GM12878 (cell line): ENCODE results near the gene IQGAP3. TPM values are rescaled to one million over a fixed set of nuclear protein-coding genes. Genes with fewer than 3 reads are reported as not detected.

Source experiments
- CBFB ChIP-seq: IDR thresholded peaks from 2 replicates; pipeline ENCODE4 v1.6.1; 2016; ENCODE audit warnings: antibody characterized with exemption, low read depth
- CTCF ChIP-seq, 3 experiments: IDR thresholded peaks in 2 of 3; conservative IDR thresholded peaks in 1 of 3; 2 replicates each; pipeline ENCODE4 v1.5.1; 2011; ENCODE audit warnings: low read depth in 3 of 3, low read length in 3 of 3, mild to moderate bottlenecking in 3 of 3, control low read depth in 2 of 3, moderate library complexity in 2 of 3, inconsistent platforms in 1 of 3, mixed read lengths in 1 of 3; ENCODE audit not compliant: control insufficient read depth in 2 of 3, insufficient read depth in 1 of 3; ENCODE audit errors: extremely low read depth in 1 of 3
- EP300 ChIP-seq, 2 experiments: fragments of 150-350 bp in 1 of 2; IDR thresholded peaks; 2 replicates each; pipeline ENCODE4 v1.6.1; 2011 to 2012; ENCODE audit warnings: low read depth in 2 of 2, low read length in 2 of 2, borderline replicate concordance in 1 of 2, improper control_type of control experiment in 1 of 2, inconsistent platforms in 1 of 2; ENCODE audit not compliant: control insufficient read depth in 1 of 2
- KAT2A ChIP-seq: conservative IDR thresholded peaks from 2 replicates; pipeline ENCODE4 v1.6.1; 2011; ENCODE audit warnings: low read depth, low read length; ENCODE audit not compliant: control insufficient read depth
- NFIC ChIP-seq: IDR thresholded peaks from 2 replicates; pipeline ENCODE4 v1.6.1; 2012; ENCODE audit warnings: low read depth, mild to moderate bottlenecking, inconsistent platforms, low read length, moderate library complexity
- RAD21 ChIP-seq: IDR thresholded peaks from 2 replicates; pipeline ENCODE4 v1.6.1; 2011; ENCODE audit warnings: mild to moderate bottlenecking, low read depth, low read length, moderate library complexity; ENCODE audit not compliant: insufficient read depth
- polyA plus RNA-seq, 11 experiments: library from polyadenylated mRNA; depleted of rRNA in 4 of 11; unstranded in 6 of 11; stranded (reverse) in 5 of 11; fragments of >200 nt; fragmentation: Nextera tagmentation in 4 of 11; fragmentation: Illumina TruSeq in 1 of 11; extraction: Ambion mirVana in 4 of 11; extraction: Trizol in 1 of 11; gene quantifications; 1 replicate in 1 of 11; 2 replicates in 10 of 11; pipeline versions ENCODE4 v1.2.1 to v1.2.3, GENCODE V29; 2011 to 2016; ENCODE audit warnings: inconsistent platforms in 2 of 11, missing spikeins in 2 of 11, low read depth in 1 of 11
- total RNA-seq, 4 experiments: library from RNA; depleted of rRNA in 3 of 4; stranded (reverse); fragments of >200 nt in 3 of 4; fragmentation: Illumina TruSeq in 1 of 4; extraction: Trizol in 1 of 4; gene quantifications; 2 replicates each; pipeline versions ENCODE4 v1.2.1 to v1.2.3, GENCODE V29; 2013 to 2021
- TF ChIP-seq, protein P1 (sequence below): IDR thresholded peaks from 2 replicates; pipeline ENCODE4 v1.6.1; 2012; ENCODE audit warnings: mild to moderate bottlenecking, low read depth, low read length

IQGAP3 gene
- total and polyA plus RNA-seq, 10 of the 15 experiments (the other 5 are each of a cell fraction or from before 2014, with no cell fraction given), result 1.1 to 10.7 (median 7.9) TPM

GRCh38 chr1:156540955-156541354 lies 31.4 kb downstream of the IQGAP3 start (continued):
- TF ChIP-seq, protein P1, sequence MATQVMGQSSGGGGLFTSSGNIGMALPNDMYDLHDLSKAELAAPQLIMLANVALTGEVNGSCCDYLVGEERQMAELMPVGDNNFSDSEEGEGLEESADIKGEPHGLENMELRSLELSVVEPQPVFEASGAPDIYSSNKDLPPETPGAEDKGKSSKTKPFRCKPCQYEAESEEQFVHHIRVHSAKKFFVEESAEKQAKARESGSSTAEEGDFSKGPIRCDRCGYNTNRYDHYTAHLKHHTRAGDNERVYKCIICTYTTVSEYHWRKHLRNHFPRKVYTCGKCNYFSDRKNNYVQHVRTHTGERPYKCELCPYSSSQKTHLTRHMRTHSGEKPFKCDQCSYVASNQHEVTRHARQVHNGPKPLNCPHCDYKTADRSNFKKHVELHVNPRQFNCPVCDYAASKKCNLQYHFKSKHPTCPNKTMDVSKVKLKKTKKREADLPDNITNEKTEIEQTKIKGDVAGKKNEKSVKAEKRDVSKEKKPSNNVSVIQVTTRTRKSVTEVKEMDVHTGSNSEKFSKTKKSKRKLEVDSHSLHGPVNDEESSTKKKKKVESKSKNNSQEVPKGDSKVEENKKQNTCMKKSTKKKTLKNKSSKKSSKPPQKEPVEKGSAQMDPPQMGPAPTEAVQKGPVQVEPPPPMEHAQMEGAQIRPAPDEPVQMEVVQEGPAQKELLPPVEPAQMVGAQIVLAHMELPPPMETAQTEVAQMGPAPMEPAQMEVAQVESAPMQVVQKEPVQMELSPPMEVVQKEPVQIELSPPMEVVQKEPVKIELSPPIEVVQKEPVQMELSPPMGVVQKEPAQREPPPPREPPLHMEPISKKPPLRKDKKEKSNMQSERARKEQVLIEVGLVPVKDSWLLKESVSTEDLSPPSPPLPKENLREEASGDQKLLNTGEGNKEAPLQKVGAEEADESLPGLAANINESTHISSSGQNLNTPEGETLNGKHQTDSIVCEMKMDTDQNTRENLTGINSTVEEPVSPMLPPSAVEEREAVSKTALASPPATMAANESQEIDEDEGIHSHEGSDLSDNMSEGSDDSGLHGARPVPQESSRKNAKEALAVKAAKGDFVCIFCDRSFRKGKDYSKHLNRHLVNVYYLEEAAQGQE, result no peak
- TF ChIP-seq EP300 (IDR thresholded peaks at IDR 0.05; ENCODE audit: borderline replicate concordance in 1 of 2, control insufficient read depth in 1 of 2, low read depth in 2 of 2, low read length in 2 of 2) (no peak), NFIC (no peak), CBFB (no peak), CTCF (IDR thresholded peaks at IDR 0.05 in 2 of 3, conservative IDR thresholded peaks at IDR 0.05 in 1 of 3; ENCODE audit: control insufficient read depth in 2 of 3, extremely low read depth in 1 of 3, insufficient read depth in 1 of 3, low read depth in 3 of 3, low read length in 3 of 3) (no peak), RAD21 (no peak), KAT2A (no peak)
